CD14-positive monocyte (primary cell): ENCODE measurements around the gene AQP11. TPM values are rescaled to one million over a fixed set of nuclear protein-coding genes. Genes with fewer than 3 reads are reported as not detected.
"Not testable (repeated sequence)": the region's sequence is repeated elsewhere in the genome, so short reads cannot be mapped to it uniquely, and the experiment has no call there.

ENCODE experiments used
- DNase-seq, 3 donors: peaks; one replicate each; pipeline ENCODE4 v3.0.0-alpha.2; 2011 to 2022
- H2AFZ ChIP-seq: 2 replicates; pipeline ENCODE4 v1.6.0; 2012; ENCODE audit warnings: mild to moderate bottlenecking, low read depth, low read length, inconsistent platforms; ENCODE audit not compliant: insufficient read depth, poor library complexity, severe bottlenecking
- H3K27ac ChIP-seq, 2 donors: 1 replicate in 1 of 2; 2 replicates in 1 of 2; pipeline ENCODE4 v1.5.1; 2012 to 2013; ENCODE audit warnings: low read length in 2 of 2, control low read depth in 1 of 2, inconsistent platforms in 1 of 2, low read depth in 1 of 2, mild to moderate bottlenecking in 1 of 2
- H3K27me3 ChIP-seq, 2 donors: one replicate each; pipeline versions ENCODE4 v1.6.0 to v1.6.1; 2011 to 2013; ENCODE audit warnings: low read length in 2 of 2; ENCODE audit not compliant: control insufficient read depth in 2 of 2, insufficient read depth in 2 of 2
- H3K36me3 ChIP-seq, 2 donors: replicated peaks in 1 of 2; 1 replicate in 1 of 2; 2 replicates in 1 of 2; pipeline versions ENCODE4 v1.5.1 to v1.6.1; 2012 to 2013; ENCODE audit warnings: low read length in 2 of 2, control low read depth in 1 of 2, inconsistent platforms in 1 of 2, mild to moderate bottlenecking in 1 of 2; ENCODE audit not compliant: insufficient read depth in 2 of 2, control insufficient read depth in 1 of 2
- H3K4me1 ChIP-seq, 2 donors: 1 replicate in 1 of 2; 2 replicates in 1 of 2; pipeline versions ENCODE4 v1.5.1 to v1.6.1; 2012 to 2013; ENCODE audit warnings: low read length in 2 of 2, control low read depth in 1 of 2, inconsistent platforms in 1 of 2, mild to moderate bottlenecking in 1 of 2, moderate library complexity in 1 of 2; ENCODE audit not compliant: insufficient read depth in 2 of 2, control insufficient read depth in 1 of 2
- H3K4me2 ChIP-seq: replicated peaks from 2 replicates; pipeline ENCODE3; 2012; ENCODE audit warnings: low read length, moderate library complexity, mild to moderate bottlenecking; ENCODE audit not compliant: poor library complexity, severe bottlenecking; ENCODE audit errors: extremely low read depth
- H3K4me3 ChIP-seq, 3 experiments: fragments of 200-600 bp in 1 of 3; sonication (generic) in 1 of 3; replicated peaks in 1 of 3; 1 replicate in 2 of 3; 2 replicates in 1 of 3; pipeline ENCODE4 v1.5.1; 2011 to 2013; ENCODE audit warnings: low read length in 3 of 3, mild to moderate bottlenecking in 3 of 3, control low read depth in 2 of 3, low read depth in 2 of 3, inconsistent platforms in 1 of 3, moderate library complexity in 1 of 3
- H3K79me2 ChIP-seq: 2 replicates; pipeline ENCODE4 v1.6.0; 2012; ENCODE audit warnings: mild to moderate bottlenecking, control low read depth, inconsistent platforms, low read length, moderate library complexity; ENCODE audit not compliant: insufficient read depth
- H3K9ac ChIP-seq: 2 replicates; pipeline ENCODE4 v1.6.0; 2017; ENCODE audit warnings: low read length, mild to moderate bottlenecking; ENCODE audit not compliant: insufficient read depth, poor library complexity, severe bottlenecking
- H3K9me3 ChIP-seq, 2 donors: replicated peaks in 1 of 2; 1 replicate in 1 of 2; 2 replicates in 1 of 2; pipeline versions ENCODE4 v1.5.1 to v1.6.1; 2012 to 2013; ENCODE audit warnings: low read length in 2 of 2, control low read depth in 1 of 2; ENCODE audit not compliant: control insufficient read depth in 1 of 2, insufficient read depth in 1 of 2
- H4K20me1 ChIP-seq: 2 replicates; pipeline ENCODE4 v1.6.0; 2012; ENCODE audit warnings: mild to moderate bottlenecking, low read length, control low read depth, moderate library complexity; ENCODE audit not compliant: insufficient read depth
- H3K27ac Mint-ChIP-seq, 7 donors: one replicate each; pipeline ENCODE4 v1.8.0; 2020; ENCODE audit warnings: mild to moderate bottlenecking in 7 of 7, mixed read lengths in 7 of 7, moderate library complexity in 6 of 7, inconsistent platforms in 2 of 7
- H3K27me3 Mint-ChIP-seq, 3 donors: one replicate each; pipeline ENCODE4 v1.8.0; 2021 to 2022; ENCODE audit warnings: low read depth in 3 of 3, mild to moderate bottlenecking in 3 of 3, mixed read lengths in 3 of 3, moderate library complexity in 3 of 3, inconsistent platforms in 1 of 3
- H3K36me3 Mint-ChIP-seq, 2 donors: one replicate each; pipeline ENCODE4 v1.8.0; 2020; ENCODE audit warnings: mixed read lengths in 2 of 2, inconsistent platforms in 1 of 2, mild to moderate bottlenecking in 1 of 2
- H3K4me1 Mint-ChIP-seq: one replicate; pipeline ENCODE4 v1.8.0; 2020; ENCODE audit warnings: mild to moderate bottlenecking, mixed read lengths
- H3K4me3 Mint-ChIP-seq, 2 donors: one replicate each; pipeline ENCODE4 v1.8.0; 2020; ENCODE audit warnings: mild to moderate bottlenecking in 2 of 2, mixed read lengths in 2 of 2, moderate library complexity in 1 of 2
- H3K9me3 Mint-ChIP-seq, 7 donors: one replicate each; pipeline ENCODE4 v1.8.0; 2020 to 2022; ENCODE audit warnings: mixed read lengths in 7 of 7, mild to moderate bottlenecking in 6 of 7, moderate library complexity in 6 of 7, inconsistent platforms in 2 of 7
- WGBS: methylation state at CpG from one replicate; pipeline ENCODE4 v1.1.5; 2013; ENCODE audit warnings: missing lambda C conversion rate; ENCODE audit not compliant: insufficient coverage; 5-methylcytosine and 5-hydroxymethylcytosine counted together
- intact Hi-C, 2 donors: fragments of 100-400 bp; cut with micrococcal nuclease; formaldehyde crosslinking; loops; one replicate each; pipeline versions ENCODE4 v1.15.0 to v1.15.1; 2023
- polyA plus RNA-seq, 3 donors: library from polyadenylated mRNA; depleted of rRNA in 1 of 3; unstranded in 2 of 3; stranded (reverse) in 1 of 3; fragments of 300-500 nt in 2 of 3; fragments of >200 nt in 1 of 3; fragmentation: Illumina TruSeq in 2 of 3; gene quantifications; 1 replicate in 2 of 3; 2 replicates in 1 of 3; pipeline ENCODE4 v1.2.3, GENCODE V29; 2012 to 2021
- TF ChIP-seq, protein P1 (sequence below): fragments of 200-600 bp; IDR thresholded peaks from one replicate; pipeline ENCODE4 v1.8.0; 2022; ENCODE audit warnings: antibody characterized with exemption, mild to moderate bottlenecking

The AQP11 gene
- polyA plus RNA-seq, 3 donors: 0.16 to 0.18 TPM; not detected in 1

DNA sequence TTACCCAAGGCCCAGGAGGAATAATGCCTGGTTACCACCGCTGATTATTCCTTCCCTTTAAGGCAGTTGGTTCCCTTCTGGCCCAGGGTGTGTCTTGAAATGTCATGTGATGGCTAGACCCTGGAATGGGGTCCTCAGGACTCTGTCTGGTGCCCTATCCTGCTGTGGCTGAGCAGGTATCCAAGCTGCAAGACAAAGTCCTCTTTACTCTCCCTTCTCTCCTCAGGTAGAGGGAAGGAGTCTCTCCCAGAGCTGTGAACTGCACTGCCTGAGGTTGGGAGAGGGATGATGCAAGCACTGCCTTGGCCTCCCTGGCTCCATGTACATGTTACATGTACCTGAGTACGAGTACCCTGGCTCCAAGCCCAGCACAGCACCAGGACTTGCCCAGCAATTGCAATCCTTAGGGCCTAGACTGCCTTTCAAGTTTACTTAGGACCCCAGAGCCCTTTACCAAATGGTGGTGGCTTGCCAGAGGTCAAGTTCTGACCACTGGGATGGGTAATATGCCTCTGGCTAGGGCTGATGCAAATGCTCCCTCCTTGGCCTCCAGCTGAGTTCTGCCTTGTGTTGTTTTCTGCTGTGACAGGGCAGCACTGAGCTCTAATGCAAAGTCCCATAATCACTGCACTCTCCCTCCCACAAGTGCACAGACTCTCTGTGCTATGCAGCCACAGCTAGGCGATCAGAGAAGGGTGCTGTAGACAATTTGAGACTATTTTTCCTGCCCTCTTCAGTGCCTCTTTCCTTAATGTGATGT lies 20.7 kb upstream of the AQP11 start:
- no peaks in the 10 kb centered on the region for H3K4me1 ChIP-seq
- intact Hi-C loops: no loop called here
- no peak overlapping the region for H3K27ac Mint-ChIP-seq
- TF ChIP-seq, protein P1, sequence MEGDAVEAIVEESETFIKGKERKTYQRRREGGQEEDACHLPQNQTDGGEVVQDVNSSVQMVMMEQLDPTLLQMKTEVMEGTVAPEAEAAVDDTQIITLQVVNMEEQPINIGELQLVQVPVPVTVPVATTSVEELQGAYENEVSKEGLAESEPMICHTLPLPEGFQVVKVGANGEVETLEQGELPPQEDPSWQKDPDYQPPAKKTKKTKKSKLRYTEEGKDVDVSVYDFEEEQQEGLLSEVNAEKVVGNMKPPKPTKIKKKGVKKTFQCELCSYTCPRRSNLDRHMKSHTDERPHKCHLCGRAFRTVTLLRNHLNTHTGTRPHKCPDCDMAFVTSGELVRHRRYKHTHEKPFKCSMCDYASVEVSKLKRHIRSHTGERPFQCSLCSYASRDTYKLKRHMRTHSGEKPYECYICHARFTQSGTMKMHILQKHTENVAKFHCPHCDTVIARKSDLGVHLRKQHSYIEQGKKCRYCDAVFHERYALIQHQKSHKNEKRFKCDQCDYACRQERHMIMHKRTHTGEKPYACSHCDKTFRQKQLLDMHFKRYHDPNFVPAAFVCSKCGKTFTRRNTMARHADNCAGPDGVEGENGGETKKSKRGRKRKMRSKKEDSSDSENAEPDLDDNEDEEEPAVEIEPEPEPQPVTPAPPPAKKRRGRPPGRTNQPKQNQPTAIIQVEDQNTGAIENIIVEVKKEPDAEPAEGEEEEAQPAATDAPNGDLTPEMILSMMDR: no peak
- H3K4me3 ChIP-seq: no peak overlapping the region
- peaks cover 0 to 1% of the 10 kb centered on the region in 2 donors for H3K36me3 Mint-ChIP-seq
- 83% methylated on average over 1 of the region's 3 CpGs for WGBS
- H3K9ac ChIP-seq: no peak overlapping the region
- no peaks in the 10 kb centered on the region for H4K20me1 ChIP-seq
- H3K27me3 ChIP-seq: no peaks in the 10 kb centered on the region
- H3K9me3 ChIP-seq: no peaks in the 10 kb centered on the region
- H3K79me2 ChIP-seq: no peaks in the 10 kb centered on the region
- no peak for DNase-seq
- no peaks in the 10 kb centered on the region for H3K36me3 ChIP-seq
- H3K9me3 Mint-ChIP-seq: peaks cover 0 to 4% (median 0%) of the 10 kb centered on the region in 7 donors
- H3K4me1 Mint-ChIP-seq: no peaks in the 10 kb centered on the region
- H3K27me3 Mint-ChIP-seq: peaks cover 0 to 3% (median under 1%) of the 10 kb centered on the region in 3 donors
- H2AFZ ChIP-seq: no peak overlapping the region
- H3K4me3 Mint-ChIP-seq: no peak overlapping the region
- no peak overlapping the region for H3K27ac ChIP-seq
- H3K4me2 ChIP-seq: no peak overlapping the region

DNA sequence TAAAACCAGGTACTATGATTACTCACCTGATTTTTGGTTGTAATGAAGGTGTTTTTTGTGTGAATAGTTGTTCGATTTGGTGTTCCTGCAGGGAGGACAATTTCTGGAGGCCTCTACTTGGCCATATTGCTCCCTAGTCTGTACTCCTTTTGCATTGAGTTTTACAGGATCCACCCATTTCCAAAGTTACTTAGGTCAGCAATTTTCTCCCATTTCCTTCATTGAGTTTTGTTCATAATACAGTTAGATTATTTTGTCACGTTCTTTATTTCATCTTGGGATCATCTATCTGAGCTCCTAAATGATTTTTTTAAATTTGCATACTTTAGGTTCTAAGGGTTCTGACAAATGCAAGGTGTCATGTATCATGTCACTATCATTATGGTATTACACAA lies 20.1 kb upstream of the AQP11 start:
- no peaks in the 10 kb centered on the region for H3K79me2 ChIP-seq
- H4K20me1 ChIP-seq: no peaks in the 10 kb centered on the region
- Mint-ChIP-seq H3K27ac (no peak overlapping the region), H3K36me3 (peaks cover 0 to 1% of the 10 kb centered on the region in 2 donors), H3K27me3 (peaks cover 0 to 3% (median 0%) of the 10 kb centered on the region in 3 donors), H3K4me1 (no peaks in the 10 kb centered on the region), H3K9me3 (peaks cover 0 to 4% (median 0%) of the 10 kb centered on the region in 7 donors), H3K4me3 (no peak overlapping the region)
- H3K27ac ChIP-seq: no peak overlapping the region
- TF ChIP-seq, protein P1: no peak
- no peak overlapping the region for H3K9ac ChIP-seq
- no peak overlapping the region for H2AFZ ChIP-seq
- H3K4me2 ChIP-seq: no peak overlapping the region
- H3K36me3 ChIP-seq: no peaks in the 10 kb centered on the region
- no peaks in the 10 kb centered on the region for H3K4me1 ChIP-seq
- intact Hi-C loops: no loop called here
- DNase-seq: no peak
- no peak overlapping the region for H3K4me3 ChIP-seq
- H3K9me3 ChIP-seq: no peaks in the 10 kb centered on the region
- WGBS: no CpG with 5 or more reads among the region's 2 CpGs
- no peaks in the 10 kb centered on the region for H3K27me3 ChIP-seq

DNA sequence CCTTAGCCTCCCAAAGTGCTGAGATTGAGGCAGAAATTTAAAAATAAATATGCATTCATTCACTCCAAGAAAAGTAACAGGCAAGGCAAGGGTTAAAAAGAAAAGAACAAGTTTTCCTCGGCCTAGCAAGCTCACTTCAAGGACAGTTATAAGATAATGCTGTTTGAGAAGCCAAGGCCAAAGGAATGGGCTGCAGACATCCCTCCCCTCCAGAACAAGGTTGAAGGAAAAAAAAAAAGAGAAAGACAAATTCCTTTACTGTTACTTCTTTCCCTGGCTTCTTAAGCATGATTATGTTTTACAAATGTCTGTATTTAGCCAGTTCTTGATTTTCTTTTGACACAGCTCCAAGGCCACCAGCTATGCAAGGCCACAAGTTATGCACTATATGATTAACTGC lies 18.9 kb upstream of the AQP11 start:
- H4K20me1 ChIP-seq, H3K79me2 ChIP-seq, H3K27me3 ChIP-seq, H3K4me3 ChIP-seq, DNase-seq, H3K4me1 ChIP-seq, H3K27ac ChIP-seq, H3K9me3 Mint-ChIP-seq, intact Hi-C loops, H3K9me3 ChIP-seq, H3K4me1 Mint-ChIP-seq, H3K36me3 ChIP-seq, H3K27ac Mint-ChIP-seq, H3K36me3 Mint-ChIP-seq, H3K9ac ChIP-seq, H3K4me3 Mint-ChIP-seq, H3K27me3 Mint-ChIP-seq, H3K4me2 ChIP-seq, H2AFZ ChIP-seq: not testable (repeated sequence)
- no CpG with 5 or more reads among the region's 1 CpG for WGBS
